ENCODE measurements around the gene MYO3B.
"Not testable (repeated sequence)": the region's sequence is repeated elsewhere in the genome, so short reads cannot be mapped to it uniquely, and the experiment has no call there.

Gene MYO3B

DNA sequence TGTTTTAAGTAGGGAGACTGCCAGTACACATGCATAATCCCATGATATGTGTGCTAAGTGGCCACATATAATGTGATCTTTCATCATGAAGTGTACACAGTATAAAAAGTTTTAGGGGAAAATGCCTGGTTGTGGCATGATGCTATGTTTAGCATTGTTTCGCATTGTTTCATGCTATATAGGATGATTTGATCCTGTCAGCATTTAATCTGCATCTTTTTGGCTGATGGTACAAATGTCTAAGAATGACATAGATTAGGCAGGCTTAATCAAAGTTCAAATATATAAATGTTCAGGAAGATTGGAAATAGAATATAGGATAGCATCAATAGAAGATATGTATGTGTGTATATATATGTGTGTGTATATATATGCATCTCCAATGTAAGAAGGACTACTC, 83.6 kb downstream of the MYO3B start:
- DNase-seq (ENCODE audit: low read depth), result no peak

- DNase-seq (ENCODE audit: low read depth), result no peak
Measured at GRCh38 chr2:170262343-170262742, 84.4 kb downstream of the MYO3B start.

- DNase-seq (ENCODE audit: low read depth), result no peak
Measured at GRCh38 chr2:170262806-170263205, 84.9 kb downstream of the MYO3B start.

DNA sequence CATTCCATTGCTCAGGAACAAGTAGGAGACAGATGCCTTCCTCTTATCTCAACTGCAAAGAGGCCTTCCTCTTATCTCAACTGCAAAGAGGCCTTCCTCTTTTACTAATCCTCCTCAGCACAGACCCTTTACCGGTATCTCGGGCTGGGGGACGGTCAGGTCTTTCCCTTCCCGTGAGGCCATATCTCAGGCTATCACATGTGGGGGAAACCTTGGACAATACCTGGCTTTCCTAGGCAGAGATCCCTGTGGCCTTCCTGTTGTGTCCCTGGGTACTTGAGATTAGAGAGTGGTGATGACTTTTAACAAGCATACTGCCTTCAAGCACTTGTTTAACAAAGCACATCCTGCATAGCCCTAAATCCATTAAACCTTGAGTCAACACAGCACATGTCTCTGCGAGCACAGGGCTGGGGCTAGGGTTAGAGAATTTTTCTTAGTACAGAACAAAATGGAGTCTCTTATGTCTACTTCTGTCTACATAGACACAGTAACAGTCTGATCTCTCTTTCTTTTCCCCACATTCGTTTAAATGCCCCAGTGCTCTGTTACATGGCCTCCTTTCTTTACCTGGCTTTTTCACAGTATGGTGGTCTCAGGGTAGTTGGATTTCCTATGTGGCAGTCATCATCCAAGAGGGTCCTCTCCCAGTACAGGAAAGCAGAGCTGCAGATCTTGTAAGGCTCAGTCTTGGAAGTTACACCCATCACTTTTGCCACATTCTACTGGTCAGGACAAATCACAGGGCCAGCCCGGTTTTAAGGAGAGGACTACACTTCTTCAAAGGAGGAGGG, 86.0 kb downstream of the MYO3B start:
- not testable (repeated sequence) for DNase-seq (ENCODE audit: low read depth)

- no peak for DNase-seq (ENCODE audit: low read depth)
Measured at GRCh38 chr2:170264522-170264860, 86.5 kb downstream of the MYO3B start.

GRCh38 chr2:170264865-170265264, 86.9 kb downstream of the MYO3B start:
- DNase-seq (ENCODE audit: low read depth), result no peak

GRCh38 chr2:170265321-170265720, 87.4 kb downstream of the MYO3B start:
- DNase-seq (ENCODE audit: low read depth), result no peak

DNA sequence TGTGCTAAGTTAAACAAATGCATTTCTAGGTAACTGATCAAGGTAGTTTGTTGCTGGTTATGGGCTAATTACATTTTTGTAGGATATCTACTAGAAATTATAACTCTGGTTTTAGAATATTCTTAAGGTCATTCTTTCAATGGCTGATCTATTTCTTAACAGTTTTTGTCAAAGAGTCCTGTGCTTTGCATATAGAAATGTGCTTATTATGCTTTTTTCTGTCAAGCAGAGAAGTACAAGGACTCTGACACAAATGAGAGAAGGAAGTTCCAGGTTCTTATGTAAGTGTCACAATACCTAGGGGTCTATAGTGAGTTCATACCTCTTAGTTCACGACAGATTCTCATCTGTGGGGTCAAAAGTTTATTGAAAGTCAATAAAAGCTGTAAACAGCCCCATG, 88.4 kb downstream of the MYO3B start:
- no peak for DNase-seq (ENCODE audit: low read depth)

DNA sequence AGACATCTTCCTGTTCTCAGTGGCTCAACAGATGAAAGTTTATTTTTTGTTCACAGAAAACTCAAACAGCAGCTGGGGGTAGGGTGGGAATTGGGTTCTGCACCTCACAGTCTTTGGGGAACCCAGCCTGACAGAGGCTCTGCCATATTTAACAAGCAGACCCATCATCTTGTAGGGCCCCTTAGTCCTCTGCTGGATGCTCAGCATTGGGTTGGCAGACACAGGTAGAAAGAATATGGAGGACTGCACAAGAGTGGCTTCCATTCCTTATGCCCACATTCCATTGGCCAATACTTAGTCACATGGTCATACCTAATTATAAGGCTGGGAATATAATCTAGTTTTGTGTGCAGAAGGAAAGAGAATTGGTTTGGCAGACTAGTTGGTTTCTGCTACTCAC, 89.1 kb downstream of the MYO3B start:
- no peak for DNase-seq (ENCODE audit: low read depth)

- DNase-seq (ENCODE audit: low read depth), result no peak
Measured at GRCh38 chr2:170270278-170270864, 92.4 kb downstream of the MYO3B start.

- no peak for DNase-seq (ENCODE audit: low read depth)
Measured at GRCh38 chr2:170271340-170271739, 93.4 kb downstream of the MYO3B start.

- no peak for DNase-seq (ENCODE audit: low read depth)
Measured at GRCh38 chr2:170276056-170276455, 98.1 kb downstream of the MYO3B start.

- DNase-seq (ENCODE audit: low read depth), result no peak
Measured at GRCh38 chr2:170276925-170277629, 99.1 kb downstream of the MYO3B start.

- no peak for DNase-seq (ENCODE audit: low read depth)
Measured at GRCh38 chr2:170277951-170278350, 100.0 kb downstream of the MYO3B start.

GRCh38 chr2:170279615-170280014, 101.7 kb downstream of the MYO3B start:
- DNase-seq (ENCODE audit: low read depth), result not testable (repeated sequence)

- no peak for DNase-seq (ENCODE audit: low read depth)
Measured at GRCh38 chr2:170282851-170283250, 104.9 kb downstream of the MYO3B start.

DNA sequence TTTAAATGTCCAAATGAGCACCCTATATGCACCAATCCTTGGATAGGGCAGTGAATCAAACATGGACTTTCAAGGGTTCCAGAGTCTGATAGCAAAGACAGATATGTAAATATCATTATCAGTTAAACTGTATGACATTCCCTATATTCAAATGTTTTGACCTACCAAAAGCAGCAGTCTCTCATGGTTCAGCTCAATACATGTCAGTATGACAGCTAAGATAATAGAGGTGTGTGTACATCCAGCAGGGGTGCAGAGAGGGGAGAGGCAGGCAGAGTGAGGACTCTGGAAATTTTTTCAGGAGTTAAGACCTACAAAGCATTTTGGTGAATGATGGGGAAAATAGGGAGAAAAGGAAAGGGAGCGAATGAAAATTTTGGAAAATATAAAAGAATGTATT, 106.3 kb downstream of the MYO3B start:
- DNase-seq (ENCODE audit: low read depth), result no peak

DNA sequence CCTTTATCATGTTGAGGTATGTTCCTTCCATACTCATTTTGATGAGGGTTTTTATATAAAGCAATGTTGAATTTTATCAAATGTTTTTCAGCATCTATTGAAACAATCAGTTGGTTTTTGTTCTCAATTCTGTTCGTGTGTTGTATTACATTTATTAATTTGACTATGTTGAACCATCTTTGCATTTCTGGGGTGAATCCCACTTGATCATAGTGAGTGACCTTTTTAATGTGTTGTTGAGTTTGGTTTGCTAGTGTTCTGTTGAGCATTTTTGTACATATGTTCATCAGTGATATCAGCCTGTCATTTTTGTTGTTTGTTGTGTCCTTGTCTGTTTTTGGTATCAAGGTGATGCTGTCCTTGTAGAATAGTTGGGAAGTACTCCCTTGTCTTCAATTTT, 110.9 kb downstream of the MYO3B start:
- DNase-seq (ENCODE audit: low read depth), result no peak

GRCh38 chr2:170291474-170291873, 113.5 kb downstream of the MYO3B start:
- DNase-seq (ENCODE audit: low read depth), result no peak

- no peak for DNase-seq (ENCODE audit: low read depth)
Measured at GRCh38 chr2:170292415-170292814, 114.5 kb downstream of the MYO3B start.

DNA sequence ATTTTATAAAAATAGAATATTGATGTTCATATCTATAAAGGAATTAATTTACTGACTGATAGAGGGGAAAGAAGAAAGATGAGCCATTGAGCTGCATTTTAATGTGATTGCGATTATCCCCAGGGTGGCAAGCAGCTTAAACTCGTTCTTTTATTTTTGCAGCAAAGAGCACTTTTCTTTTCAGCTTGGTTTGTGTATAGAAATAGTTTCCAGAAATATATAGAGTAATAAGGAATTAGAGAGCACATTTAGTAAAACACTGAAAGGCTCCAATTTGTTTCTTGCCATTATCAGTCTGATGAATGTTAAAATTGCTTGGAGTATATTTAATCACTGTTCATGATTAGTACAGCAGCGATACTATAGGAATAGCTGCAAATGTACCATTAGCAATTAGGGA, 119.5 kb downstream of the MYO3B start:
- DNase-seq (ENCODE audit: low read depth), result no peak

DNA sequence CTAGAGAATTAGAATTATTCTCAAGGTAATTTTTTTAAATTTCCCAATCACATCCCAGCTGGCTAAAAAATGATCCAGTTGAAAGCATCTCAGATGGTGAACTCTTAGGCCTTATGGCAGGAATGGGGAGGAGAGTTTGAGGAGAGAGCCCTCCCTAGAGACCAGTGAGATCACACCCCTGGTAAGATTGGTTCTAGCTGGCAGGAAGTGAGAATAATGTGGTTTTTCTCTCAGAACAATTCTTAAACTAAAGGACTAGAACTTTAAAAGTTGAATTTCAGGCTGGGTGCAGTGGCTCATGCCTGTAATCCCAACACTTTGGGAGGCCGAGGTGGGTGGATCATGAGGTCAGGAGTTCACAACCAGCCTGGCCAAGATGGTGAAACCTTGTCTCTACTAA, 120.2 kb downstream of the MYO3B start:
- DNase-seq (ENCODE audit: low read depth), result no peak

DNA sequence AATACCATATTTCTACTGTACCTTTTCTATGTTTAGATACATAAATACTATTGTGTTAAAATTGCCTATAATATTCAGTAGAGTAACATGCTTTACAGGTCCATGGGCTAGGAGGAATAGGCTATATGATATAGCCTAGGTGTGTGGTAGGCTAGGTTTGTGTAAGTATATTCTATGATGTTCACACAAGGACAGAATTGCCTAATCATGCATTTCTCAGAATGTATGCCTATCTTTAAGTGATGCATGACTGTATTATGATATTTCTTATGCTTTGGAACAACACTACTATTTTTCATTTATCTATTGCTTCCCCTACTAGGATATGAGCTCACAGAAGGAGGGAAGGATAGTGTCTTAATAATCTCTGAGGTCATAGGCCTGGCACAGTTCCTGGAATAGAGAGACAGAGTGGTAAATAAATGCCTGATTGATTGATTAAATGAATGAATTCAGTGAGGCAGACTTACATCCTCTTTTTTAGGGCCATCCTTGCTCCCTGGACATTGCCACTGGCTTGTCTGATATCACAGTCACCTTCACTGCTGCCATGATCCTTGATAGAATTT, 121.0 kb downstream of the MYO3B start:
- no peak for DNase-seq (ENCODE audit: low read depth)
